ENCODE results near the gene CLEC16A.

Gene CLEC16A

GRCh38 chr16:11183951-11184350, 239.6 kb downstream of the CLEC16A start:
- DNase-seq: no peak

- DNase-seq: no peak
These were observed 243.2 kb downstream of the CLEC16A start for GRCh38 chr16:11187522-11188023.

GRCh38 chr16:11188801-11189740, 244.7 kb downstream of the CLEC16A start:
- DNase-seq: no peak

GRCh38 chr16:11190588-11191560, 246.5 kb downstream of the CLEC16A start:
- DNase-seq: no peak

- no peak for DNase-seq
These were observed 247.3 kb downstream of the CLEC16A start for GRCh38 chr16:11191665-11192064.

- no peak for DNase-seq
These were observed 249.1 kb downstream of the CLEC16A start for GRCh38 chr16:11193494-11193893.

- no peak for DNase-seq
These were observed 250.5 kb downstream of the CLEC16A start for GRCh38 chr16:11194913-11195312.

GRCh38 chr16:11196286-11196828, 252.0 kb downstream of the CLEC16A start:
- DNase-seq: no peak

GRCh38 chr16:11198375-11198774, 254.0 kb downstream of the CLEC16A start:
- no peak for DNase-seq

- no peak for DNase-seq
These were observed 254.5 kb downstream of the CLEC16A start for GRCh38 chr16:11198828-11199227.

- no peak for DNase-seq
These were observed 256.2 kb downstream of the CLEC16A start for GRCh38 chr16:11200592-11200991.

- no peak for DNase-seq
These were observed 257.3 kb downstream of the CLEC16A start for GRCh38 chr16:11201498-11202259.

- no peak for DNase-seq
These were observed 258.1 kb downstream of the CLEC16A start for GRCh38 chr16:11202260-11203091.

- no peak for DNase-seq
These were observed 258.8 kb downstream of the CLEC16A start for GRCh38 chr16:11203111-11203623.

GRCh38 chr16:11204513-11205047, 260.2 kb downstream of the CLEC16A start:
- no peak for DNase-seq

GRCh38 chr16:11205065-11205699, 260.8 kb downstream of the CLEC16A start:
- no peak for DNase-seq

- DNase-seq: no peak
These were observed 261.6 kb downstream of the CLEC16A start for GRCh38 chr16:11205754-11206581.

- DNase-seq: no peak
These were observed 263.3 kb downstream of the CLEC16A start for GRCh38 chr16:11207646-11208045.

Measured in activated CD8-positive, alpha-beta memory T cell treated with anti-CD3 and anti-CD28 coated beads, Interleukin-2, amount 50 U/mL, for 48 hours (primary cell).